AG10803 (cell line): ENCODE data around the gene TMEM154.

Source experiments
- DNase-seq: peaks from one replicate; pipeline ENCODE4 v3.0.0; 2010; ENCODE audit warnings: low read depth
- H3K4me3 ChIP-seq: 2 replicates; pipeline ENCODE4 v1.5.1; 2011; ENCODE audit warnings: mild to moderate bottlenecking, low read length, control low read depth
- TF ChIP-seq, protein P1 (sequence below): conservative IDR thresholded peaks from 2 replicates; pipeline ENCODE4 v1.5.1; 2011; ENCODE audit warnings: mild to moderate bottlenecking, low read length, control low read depth, inconsistent platforms

The TMEM154 gene

DNA sequence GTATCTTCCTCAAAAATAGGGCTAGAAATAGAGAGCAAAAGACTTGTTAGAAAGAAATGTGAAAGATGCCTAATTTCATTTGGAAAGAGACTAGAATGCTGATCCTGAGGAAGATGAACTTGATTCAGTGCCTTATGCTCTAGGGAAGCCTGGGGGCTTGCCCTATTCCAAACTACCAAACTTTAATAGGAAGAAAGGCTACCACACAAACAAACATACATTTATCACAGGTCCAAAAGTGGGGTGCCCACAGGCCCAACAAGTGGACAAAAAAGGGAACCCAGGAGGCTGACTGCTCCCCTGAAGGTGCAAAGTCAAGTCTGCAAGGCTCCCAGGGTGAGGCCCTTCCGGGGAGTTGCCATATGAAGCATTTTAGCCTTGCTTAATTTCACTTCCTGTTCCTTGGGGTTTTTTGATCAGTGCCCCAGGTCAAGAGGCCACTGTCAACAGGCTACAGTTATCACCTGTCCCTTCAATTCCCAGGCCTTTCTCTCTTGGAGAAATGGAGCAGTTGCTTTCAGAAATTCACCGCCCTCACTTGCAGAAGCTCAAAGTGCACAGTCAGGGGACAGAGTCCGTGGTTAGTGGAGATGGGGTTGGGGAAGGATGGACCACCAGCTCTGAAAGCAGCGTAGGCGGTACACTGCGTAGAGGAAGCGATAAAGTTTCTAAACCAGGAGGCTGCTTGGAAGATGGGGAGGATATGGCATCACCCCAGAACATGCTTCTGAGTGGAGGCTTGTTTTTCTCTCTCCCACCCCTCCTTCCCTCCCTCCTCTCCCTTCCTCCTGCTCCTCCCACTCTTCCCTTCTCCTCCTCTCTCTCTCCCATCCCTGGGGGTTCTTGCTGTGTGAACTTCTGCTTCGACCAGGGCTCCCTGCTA is 36.4 kb downstream of the TMEM154 start:
- H3K4me3 ChIP-seq: no peak overlapping the region
- TF ChIP-seq, protein P1, sequence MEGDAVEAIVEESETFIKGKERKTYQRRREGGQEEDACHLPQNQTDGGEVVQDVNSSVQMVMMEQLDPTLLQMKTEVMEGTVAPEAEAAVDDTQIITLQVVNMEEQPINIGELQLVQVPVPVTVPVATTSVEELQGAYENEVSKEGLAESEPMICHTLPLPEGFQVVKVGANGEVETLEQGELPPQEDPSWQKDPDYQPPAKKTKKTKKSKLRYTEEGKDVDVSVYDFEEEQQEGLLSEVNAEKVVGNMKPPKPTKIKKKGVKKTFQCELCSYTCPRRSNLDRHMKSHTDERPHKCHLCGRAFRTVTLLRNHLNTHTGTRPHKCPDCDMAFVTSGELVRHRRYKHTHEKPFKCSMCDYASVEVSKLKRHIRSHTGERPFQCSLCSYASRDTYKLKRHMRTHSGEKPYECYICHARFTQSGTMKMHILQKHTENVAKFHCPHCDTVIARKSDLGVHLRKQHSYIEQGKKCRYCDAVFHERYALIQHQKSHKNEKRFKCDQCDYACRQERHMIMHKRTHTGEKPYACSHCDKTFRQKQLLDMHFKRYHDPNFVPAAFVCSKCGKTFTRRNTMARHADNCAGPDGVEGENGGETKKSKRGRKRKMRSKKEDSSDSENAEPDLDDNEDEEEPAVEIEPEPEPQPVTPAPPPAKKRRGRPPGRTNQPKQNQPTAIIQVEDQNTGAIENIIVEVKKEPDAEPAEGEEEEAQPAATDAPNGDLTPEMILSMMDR: no peak
- no peak for DNase-seq

DNA sequence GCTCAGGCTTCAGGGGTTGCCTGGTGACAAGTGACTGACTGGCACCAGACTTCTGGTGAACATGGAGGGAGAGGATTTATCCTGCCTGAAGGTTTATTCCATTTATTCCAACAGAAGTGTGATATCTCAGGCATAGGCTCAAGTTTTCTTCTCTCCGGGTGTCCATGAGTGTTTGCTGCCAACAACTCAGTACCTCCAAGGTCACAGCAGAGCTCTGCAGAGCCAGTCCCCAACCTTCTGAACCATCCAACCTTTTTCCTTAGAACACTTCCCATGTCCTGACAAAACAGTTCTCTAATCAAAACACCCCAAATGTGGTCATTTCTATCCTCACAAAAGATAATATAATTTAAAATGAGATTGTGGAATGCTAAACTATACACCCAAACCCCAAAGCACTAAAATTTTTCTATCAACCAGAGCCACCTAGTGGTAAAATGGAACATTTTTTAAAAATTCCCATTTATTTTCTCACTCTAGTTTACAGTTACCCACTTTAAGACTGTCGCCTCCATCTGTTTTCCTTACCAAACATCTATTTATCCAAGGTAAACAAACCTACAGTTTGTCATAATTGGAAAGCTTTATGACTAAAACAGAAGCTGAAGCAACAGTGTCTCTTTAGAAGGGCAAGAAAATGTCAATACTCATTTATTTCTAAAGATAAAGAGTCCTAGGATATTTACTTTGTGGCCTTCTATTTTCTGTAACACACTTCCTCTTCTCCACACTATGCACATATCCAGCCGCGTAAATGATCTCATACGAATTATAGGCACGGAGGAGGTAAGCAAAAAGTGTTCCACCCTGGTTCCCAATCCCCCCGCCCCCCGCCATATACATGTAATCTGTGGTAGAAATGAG is 39.5 kb downstream of the TMEM154 start:
- DNase-seq: peak; percentile 19
- TF ChIP-seq, protein P1: peak; percentile 64
- H3K4me3 ChIP-seq: no peak overlapping the region

DNA sequence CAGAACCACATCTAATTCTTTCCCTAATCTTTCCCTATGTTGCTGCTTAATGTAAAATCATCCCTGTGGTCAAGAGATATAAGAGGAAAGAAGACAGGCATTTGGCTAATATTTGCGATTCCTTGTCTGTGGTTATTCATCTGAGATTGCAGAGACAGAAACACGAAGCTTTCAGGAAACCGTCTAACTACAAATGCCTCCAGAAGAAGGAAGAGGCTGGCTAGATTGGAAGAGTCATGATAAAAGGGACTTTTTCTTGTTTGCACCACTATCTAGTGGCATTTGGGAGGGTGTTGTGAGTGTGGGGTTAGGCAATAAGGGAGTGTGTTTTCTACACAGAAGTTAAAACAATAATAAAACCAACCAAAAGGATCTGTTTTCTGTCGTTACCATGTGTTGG is 43.9 kb downstream of the TMEM154 start:
- DNase-seq: no peak
- TF ChIP-seq, protein P1: no peak
- no peak overlapping the region for H3K4me3 ChIP-seq

DNA sequence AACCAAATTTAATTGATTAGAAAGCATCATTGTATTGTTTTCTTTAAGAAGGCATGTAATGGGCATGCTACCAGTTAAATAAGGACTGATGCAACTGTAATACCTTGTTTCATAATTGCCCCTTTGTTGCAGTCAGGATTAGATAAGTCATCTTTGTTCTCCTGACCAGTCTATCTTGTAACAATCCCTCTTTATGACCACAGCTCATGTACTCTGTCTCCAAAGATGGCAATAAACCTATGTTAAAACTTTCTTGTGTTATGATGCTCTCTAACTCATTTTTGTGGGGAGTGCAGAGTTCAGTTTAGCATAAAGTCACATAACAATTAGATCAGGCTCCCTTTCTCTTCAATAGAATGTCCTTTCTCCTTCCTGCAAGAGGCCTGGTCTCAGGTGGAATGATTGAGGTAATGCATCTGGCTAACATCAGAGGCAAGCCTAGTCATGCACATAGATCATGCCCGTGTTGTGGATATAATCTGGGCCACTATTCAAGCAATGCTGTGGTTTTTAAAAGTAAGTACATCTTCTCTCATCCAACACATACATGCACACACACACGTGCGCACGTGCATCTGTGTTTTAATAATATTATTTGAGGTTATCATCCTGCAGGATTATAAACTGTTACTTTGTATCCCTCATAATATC is 45.6 kb downstream of the TMEM154 start:
- DNase-seq: peak; percentile 24
- TF ChIP-seq, protein P1: no peak

DNA sequence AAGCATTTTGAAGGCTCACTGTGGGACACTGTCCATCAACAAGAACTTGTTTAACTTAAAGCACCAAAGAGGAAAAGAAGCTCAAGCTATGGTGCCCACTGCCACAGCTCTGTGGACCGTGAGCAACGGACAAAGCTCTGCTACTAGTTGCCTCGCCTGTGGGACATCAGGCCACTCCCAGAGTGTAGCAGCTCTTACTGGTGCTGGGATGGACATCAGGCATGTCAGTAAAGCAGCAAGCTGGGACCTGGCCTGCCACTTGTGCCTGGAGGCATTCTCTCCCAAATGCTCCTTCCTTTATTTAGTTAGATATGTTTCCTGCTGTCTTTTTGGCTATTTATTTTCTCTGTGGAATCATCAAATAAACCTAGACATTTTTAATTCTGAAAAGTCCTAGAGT is 46.7 kb downstream of the TMEM154 start:
- no peak for DNase-seq
- TF ChIP-seq, protein P1: no peak
- H3K4me3 ChIP-seq: no peak overlapping the region

More for the DNA sequence above, 45.6 kb downstream of the TMEM154 start:
- H3K4me3 ChIP-seq: no peak overlapping the region

DNA sequence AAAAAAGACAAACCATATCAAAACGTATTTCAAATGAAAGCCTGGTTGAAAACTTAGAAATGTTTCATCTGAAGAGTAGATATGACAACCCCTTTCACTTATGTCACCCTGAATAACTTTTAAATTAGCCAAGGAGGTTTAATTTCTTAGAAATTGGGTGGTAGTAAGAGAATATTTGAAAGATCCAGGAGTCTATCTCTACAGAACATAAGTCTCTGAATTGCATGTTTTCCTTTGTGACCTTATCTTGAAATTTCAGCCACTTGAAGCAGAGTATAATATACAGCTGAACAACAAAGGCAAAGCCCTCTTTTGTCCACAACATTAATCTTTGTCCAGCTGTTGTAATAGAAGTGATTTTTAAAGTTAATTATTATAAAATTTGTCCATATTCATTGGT is 49.5 kb downstream of the TMEM154 start:
- no peak overlapping the region for H3K4me3 ChIP-seq
- DNase-seq: no peak
- TF ChIP-seq, protein P1: no peak
